ENCODE measurements around the gene TCOF1.

The TCOF1 gene

DNA sequence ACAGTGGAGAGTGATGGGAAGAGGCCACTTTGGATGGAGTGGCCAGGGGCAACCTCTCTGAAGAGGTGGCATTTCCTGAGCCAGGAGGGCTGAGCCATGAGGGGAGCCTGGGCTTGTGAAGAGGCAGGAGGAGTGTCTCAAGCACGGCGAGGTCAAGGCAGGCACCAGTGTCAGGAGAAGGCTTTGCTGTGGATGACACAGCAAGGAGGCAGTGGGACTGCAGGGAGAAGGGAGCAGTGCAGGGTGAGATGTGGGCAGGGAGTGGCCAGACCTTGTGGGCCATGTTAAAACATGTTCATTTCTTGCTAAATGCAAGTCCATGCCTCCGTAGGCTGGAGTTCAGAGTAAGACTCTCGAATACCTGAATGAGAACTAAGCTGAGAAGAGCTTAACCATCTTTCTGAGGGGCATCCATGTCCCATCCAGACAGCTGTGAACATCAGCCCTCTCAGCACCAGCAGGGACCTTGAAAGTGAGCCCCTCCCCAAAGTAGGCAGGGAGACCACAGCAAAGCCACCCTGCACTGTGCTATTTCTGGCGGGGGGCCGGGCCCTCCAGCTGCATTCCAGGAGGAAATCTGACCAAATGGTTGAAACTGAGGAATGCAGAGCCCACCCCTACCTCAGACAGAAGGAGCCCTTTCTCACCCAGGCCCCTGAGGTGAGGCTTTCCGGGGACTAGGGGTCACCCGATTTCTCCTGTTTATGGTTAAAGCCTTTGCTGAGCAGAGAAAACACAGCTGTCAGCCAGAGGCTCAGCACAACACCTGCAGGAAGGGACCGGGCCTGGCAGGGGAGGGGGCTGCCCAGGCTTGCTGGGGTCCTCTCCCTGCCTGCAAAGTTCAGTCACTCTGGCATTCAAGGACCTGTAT is 38.6 kb upstream of the TCOF1 start:
- H3K4me3 ChIP-seq: no peak overlapping the region
- DNase-seq (ENCODE audit: low spot score): no peak
- TF ChIP-seq, protein P1, sequence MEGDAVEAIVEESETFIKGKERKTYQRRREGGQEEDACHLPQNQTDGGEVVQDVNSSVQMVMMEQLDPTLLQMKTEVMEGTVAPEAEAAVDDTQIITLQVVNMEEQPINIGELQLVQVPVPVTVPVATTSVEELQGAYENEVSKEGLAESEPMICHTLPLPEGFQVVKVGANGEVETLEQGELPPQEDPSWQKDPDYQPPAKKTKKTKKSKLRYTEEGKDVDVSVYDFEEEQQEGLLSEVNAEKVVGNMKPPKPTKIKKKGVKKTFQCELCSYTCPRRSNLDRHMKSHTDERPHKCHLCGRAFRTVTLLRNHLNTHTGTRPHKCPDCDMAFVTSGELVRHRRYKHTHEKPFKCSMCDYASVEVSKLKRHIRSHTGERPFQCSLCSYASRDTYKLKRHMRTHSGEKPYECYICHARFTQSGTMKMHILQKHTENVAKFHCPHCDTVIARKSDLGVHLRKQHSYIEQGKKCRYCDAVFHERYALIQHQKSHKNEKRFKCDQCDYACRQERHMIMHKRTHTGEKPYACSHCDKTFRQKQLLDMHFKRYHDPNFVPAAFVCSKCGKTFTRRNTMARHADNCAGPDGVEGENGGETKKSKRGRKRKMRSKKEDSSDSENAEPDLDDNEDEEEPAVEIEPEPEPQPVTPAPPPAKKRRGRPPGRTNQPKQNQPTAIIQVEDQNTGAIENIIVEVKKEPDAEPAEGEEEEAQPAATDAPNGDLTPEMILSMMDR (IDR thresholded peaks at IDR 0.05): no peak
- no peak overlapping the region for H3K27ac ChIP-seq

DNA sequence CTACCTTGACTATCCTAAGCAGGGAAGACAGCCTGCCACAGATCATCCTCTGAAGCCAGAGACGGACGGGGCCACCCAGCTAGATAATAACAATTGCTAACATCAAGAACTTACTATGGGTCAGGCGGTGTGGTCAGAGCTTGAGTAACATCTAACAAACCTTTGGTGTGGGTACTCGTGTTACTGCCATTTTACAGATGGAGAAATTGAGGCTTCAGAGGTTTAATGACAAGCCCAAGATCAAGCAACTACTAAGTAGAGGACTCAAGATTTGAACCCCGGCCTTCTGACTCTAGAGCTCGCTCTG is 38.1 kb upstream of the TCOF1 start:
- DNase-seq (ENCODE audit: low spot score): no peak
- Histone ChIP-seq H3K4me3 (no peak overlapping the region), H3K27ac (no peak overlapping the region)
- TF ChIP-seq, protein P1 (IDR thresholded peaks at IDR 0.05): no peak

DNA sequence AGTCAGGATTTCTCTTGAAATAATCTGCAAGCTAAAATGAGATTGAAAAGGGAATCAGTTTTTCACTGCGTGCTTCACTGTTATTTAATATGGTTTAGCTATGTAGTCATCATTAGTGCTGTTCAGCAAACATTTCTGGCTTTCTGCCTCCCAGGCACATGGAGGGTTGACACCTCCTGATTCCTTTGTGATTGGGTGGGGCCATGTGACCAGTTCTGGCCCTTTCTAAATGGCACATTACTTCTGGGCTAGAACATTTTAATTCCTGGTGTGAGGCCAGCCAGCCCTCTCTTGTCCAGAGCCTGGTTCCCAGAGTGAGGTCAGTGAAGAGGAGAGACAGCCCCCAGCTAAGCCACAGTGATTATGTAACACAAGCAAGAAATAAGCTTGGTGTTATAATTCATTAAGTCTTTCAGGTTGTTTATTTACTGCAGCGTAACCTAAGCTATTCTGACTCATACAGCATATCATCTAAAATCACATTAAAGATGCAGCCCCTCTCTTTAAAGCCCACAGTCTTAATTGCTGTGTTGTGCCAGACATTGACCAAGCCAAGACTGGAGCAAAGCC is 37.4 kb upstream of the TCOF1 start:
- H3K4me3 ChIP-seq: no peak overlapping the region
- DNase-seq (ENCODE audit: low spot score): peak; percentile 82
- TF ChIP-seq, protein P1 (IDR thresholded peaks at IDR 0.05): no peak
- no peak overlapping the region for H3K27ac ChIP-seq

DNA sequence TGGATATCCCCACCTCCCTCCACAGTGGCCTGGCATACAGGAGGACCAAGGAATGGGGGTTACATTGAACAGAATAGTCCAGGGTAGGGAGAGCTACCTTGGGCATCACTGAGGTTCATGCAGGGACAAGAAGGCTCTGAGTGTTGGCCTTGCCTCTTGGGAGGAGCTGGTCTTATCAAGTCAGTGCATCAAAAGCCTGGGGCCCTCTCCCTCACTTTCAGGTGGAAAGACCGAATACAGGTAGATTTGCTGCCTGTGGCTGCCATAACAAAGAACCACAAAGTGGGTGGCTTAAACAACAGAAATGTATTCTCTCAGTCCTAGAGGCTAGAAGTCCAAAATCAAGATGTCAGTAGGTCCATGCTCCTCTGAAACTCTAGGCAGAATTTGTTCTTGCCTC is 36.3 kb upstream of the TCOF1 start:
- DNase-seq (ENCODE audit: low spot score): no peak
- H3K27ac ChIP-seq: no peak overlapping the region
- TF ChIP-seq, protein P1 (IDR thresholded peaks at IDR 0.05): no peak

DNA sequence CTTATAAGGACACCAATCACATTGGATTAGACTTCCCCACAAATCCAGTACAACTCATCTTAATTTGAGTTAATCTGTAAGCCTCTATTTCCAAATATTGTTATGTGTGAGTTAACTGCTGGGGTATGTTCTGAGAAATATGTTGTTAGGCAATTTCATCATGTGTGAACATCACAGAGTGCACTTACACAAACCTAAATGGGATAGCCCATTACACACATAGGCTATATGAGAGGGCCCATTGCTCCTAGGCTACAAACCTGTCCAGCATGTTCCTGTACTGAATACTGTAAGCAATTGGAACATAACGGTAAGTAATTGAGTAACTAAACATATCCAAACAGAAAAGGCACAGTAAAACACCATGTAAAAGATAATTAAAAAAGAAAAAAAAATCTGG is 35.7 kb upstream of the TCOF1 start:
- Histone ChIP-seq H3K27ac (no peak overlapping the region), H3K4me3 (no peak overlapping the region)
- DNase-seq (ENCODE audit: low spot score): no peak
- TF ChIP-seq, protein P1 (IDR thresholded peaks at IDR 0.05): no peak

More for the DNA sequence above, 36.3 kb upstream of the TCOF1 start:
- H3K4me3 ChIP-seq: no peak overlapping the region

DNA sequence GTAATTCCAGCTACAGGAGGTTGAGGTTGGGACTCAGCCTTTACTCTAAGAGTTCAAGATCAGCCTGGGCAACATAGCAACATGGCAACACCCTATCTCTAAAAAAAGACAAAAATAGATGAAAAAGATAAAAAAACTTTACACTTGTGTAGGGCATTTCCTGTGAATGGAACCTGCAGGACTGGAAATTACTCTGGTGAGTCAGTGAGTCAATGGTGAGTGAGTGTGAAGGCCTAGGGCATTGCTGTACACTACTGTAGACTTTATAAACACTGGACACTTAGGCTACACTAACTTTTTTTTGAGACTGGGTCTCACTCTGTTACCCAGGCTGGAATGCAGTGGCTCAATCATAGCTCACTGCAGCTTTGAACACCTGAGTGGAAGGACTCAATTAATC is 35.3 kb upstream of the TCOF1 start:
- TF ChIP-seq, protein P1 (IDR thresholded peaks at IDR 0.05): no peak
- Histone ChIP-seq H3K27ac (no peak overlapping the region), H3K4me3 (no peak overlapping the region)
- no peak for DNase-seq (ENCODE audit: low spot score)

DNA sequence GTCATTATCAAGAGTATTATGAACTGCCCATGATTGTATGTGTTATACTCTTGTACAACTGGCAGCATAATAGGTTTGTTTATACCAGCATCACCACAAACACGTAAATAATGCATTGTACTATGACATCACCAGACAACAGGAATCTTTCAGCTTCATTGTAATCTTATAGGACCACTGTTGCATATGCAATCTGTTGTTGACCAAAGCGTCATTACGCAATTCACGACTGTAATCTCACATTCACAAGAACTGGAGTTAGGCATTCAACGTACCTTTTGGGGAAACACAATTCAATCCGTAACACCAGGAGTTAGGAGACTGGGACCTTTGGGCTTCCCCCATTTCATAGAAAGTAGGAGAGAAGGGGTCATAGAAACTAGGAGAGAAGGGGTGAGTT is 34.4 kb upstream of the TCOF1 start:
- TF ChIP-seq, protein P1 (IDR thresholded peaks at IDR 0.05): no peak
- no peak overlapping the region for H3K27ac ChIP-seq
- H3K4me3 ChIP-seq: no peak overlapping the region
- DNase-seq (ENCODE audit: low spot score): no peak
